Type B pancreatic cell (in vitro differentiated cells): ENCODE measurements around the gene STX1B. TPM values are rescaled to one million over a fixed set of nuclear protein-coding genes. Genes with fewer than 3 reads are reported as not detected.

Experiments used
- DNase-seq: peaks from one replicate; pipeline ENCODE4 v3.0.0; 2021; ENCODE audit warnings: mixed read lengths; ENCODE audit not compliant: unreplicated experiment; ENCODE audit errors: extremely low spot score
- H3K27ac Mint-ChIP-seq: 2 replicates; pipeline ENCODE4 v1.8.0; 2021; ENCODE audit warnings: mild to moderate bottlenecking, mixed read lengths
- H3K27me3 Mint-ChIP-seq: 2 replicates; pipeline ENCODE4 v1.8.0; 2021; ENCODE audit warnings: mixed read lengths
- H3K36me3 Mint-ChIP-seq: 2 replicates; pipeline ENCODE4 v1.8.0; 2021; ENCODE audit warnings: mixed read lengths
- H3K4me1 Mint-ChIP-seq: one replicate; pipeline ENCODE4 v1.8.0; 2021; ENCODE audit warnings: mixed read lengths; ENCODE audit not compliant: unreplicated experiment
- H3K4me3 Mint-ChIP-seq: 2 replicates; pipeline ENCODE4 v1.8.0; 2021; ENCODE audit warnings: mild to moderate bottlenecking, mixed read lengths
- H3K9me3 Mint-ChIP-seq: 2 replicates; pipeline ENCODE4 v1.8.0; 2021; ENCODE audit warnings: mixed read lengths
- total RNA-seq: library from RNA; stranded (reverse); gene quantifications from 2 replicates; pipeline ENCODE4 v1.2.1, GENCODE V29; 2021; ENCODE audit warnings: low replicate concordance
- TF ChIP-seq, protein P1 (sequence below): fragments of 200-600 bp; sonication (generic); conservative IDR thresholded peaks from 2 replicates; pipeline ENCODE4 v1.5.0; 2021; ENCODE audit warnings: antibody characterized with exemption, mild to moderate bottlenecking

Gene STX1B
- total RNA-seq, 1 donor from 2014 or later = 9.9 TPM

DNA sequence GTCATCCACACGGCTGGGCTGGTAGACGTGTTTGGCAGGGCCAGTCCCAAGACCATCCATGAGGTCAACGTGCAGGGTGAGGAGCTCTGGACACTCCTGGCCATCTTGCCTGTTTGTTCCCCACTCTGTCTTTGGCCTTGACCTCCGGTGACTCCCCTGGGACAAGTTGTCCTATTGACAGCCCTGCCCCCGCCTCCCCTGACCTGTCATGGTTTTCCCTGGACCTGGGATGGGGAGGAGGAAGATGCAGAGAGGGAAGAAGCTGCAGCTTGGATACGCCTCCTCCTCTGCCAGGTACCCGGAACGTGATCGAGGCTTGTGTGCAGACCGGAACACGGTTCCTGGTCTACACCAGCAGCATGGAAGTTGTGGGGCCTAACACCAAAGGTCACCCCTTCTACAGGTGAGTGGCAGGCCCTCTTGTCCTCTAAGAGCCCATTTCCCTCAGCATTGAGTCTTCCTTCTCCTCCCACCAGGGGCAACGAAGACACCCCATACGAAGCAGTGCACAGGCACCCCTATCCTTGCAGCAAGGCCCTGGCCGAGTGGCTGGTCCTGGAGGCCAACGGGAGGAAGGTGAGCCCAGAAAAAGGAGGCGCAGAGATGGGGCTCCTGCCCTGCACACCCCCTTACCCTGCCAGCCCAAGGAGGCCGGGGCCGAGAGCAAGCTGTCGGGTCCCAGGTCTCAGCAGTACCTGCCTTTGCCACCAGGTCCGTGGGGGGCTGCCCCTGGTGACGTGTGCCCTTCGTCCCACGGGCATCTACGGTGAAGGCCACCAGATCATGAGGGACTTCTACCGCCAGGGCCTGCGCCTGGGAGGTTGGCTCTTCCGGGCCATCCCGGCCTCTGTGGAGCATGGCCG is 24.1 kb downstream of the STX1B start:
- no peaks in the 10 kb centered on the region for H3K36me3 Mint-ChIP-seq
- H3K27me3 Mint-ChIP-seq = no peaks in the 10 kb centered on the region
- no peak overlapping the region for H3K4me3 Mint-ChIP-seq
- no peak for DNase-seq
- TF ChIP-seq, protein P1, sequence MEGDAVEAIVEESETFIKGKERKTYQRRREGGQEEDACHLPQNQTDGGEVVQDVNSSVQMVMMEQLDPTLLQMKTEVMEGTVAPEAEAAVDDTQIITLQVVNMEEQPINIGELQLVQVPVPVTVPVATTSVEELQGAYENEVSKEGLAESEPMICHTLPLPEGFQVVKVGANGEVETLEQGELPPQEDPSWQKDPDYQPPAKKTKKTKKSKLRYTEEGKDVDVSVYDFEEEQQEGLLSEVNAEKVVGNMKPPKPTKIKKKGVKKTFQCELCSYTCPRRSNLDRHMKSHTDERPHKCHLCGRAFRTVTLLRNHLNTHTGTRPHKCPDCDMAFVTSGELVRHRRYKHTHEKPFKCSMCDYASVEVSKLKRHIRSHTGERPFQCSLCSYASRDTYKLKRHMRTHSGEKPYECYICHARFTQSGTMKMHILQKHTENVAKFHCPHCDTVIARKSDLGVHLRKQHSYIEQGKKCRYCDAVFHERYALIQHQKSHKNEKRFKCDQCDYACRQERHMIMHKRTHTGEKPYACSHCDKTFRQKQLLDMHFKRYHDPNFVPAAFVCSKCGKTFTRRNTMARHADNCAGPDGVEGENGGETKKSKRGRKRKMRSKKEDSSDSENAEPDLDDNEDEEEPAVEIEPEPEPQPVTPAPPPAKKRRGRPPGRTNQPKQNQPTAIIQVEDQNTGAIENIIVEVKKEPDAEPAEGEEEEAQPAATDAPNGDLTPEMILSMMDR = no peak
- H3K4me1 Mint-ChIP-seq = no peaks in the 10 kb centered on the region
- no peak overlapping the region for H3K27ac Mint-ChIP-seq
- no peaks in the 10 kb centered on the region for H3K9me3 Mint-ChIP-seq

DNA sequence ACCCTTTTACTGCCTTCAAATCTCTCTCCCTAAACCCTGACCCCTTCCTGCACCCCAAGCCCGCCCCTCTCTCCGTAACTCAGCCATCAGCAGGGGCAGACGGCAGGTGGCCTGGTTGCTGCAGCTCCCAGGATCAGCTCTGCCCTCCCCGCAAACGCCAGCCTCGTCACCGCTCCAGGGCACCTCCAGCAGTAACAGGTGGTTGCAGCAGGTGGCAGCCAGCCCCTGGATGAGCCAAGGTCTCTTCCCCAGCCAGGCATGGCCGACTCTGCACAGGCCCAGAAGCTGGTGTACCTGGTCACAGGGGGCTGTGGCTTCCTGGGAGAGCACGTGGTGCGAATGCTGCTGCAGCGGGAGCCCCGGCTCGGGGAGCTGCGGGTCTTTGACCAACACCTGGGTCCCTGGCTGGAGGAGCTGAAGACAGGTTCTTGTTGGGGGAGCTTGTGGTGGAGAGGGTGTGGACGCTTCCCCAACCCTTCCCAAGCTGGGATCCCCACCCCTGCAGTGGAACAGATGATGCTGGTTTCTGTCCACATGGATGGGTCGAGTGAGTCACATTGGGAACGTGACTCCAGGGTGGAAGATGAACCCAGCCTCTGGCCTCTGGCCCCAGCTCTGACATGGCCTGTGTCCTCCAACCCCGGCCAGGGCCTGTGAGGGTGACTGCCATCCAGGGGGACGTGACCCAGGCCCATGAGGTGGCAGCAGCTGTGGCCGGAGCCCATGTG is 24.9 kb downstream of the STX1B start:
- H3K4me3 Mint-ChIP-seq = peak overlapping the region; percentile 75
- H3K9me3 Mint-ChIP-seq = no peaks in the 10 kb centered on the region
- DNase-seq = no peak
- H3K36me3 Mint-ChIP-seq = no peaks in the 10 kb centered on the region
- no peak overlapping the region for H3K27ac Mint-ChIP-seq
- TF ChIP-seq, protein P1 = no peak
- no peaks in the 10 kb centered on the region for H3K4me1 Mint-ChIP-seq
- H3K27me3 Mint-ChIP-seq = no peaks in the 10 kb centered on the region

DNA sequence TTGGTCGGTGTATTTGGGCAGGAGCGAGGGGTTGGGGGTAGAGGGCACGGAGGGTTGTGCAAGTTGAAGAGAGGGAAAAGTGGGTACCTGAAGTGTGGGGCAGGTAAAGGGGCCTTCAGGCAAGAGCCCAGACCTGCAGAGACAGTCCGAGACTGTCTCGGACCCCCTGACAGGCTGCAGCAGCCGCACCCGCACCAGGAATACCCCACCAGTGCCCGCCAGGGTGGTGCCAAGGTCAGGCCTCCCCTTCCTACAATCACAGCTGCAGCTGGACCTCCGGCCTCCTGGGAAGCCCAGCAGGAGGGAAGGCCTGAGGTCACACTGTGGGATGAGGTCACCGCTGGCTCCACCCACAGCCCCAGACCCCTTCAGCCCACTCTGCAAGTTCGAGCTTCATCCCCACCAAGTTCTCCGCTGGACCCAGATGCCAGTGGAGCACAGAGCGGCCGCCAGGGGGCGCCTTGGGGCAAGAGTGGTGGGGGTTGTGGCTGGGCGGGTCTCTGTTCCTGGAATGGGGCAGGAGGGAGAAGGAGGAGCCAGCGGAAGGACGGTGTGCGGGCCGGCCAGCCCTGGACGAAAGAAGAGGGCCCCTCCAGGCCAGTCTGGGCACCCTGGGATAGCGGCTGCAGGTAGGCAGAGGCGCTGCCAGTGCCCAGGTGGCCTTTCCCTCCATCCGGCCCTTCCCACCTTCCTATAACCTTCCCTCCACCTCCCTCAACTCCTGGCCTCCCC is 25.6 kb downstream of the STX1B start, which contains the start of gene HSD3B7:
Gene HSD3B7, plus strand, starts transcription at position 539 of the 732 bp plus-strand sequence. CDS start 452 bp downstream, outside the sequence.
- H3K27me3 Mint-ChIP-seq = no peaks in the 10 kb centered on the region
- TF ChIP-seq, protein P1 = peak; percentile 96
- H3K27ac Mint-ChIP-seq = no peak within 1 kb of the TSS
- H3K4me1 Mint-ChIP-seq = no peaks in the 10 kb centered on the region
- H3K4me3 Mint-ChIP-seq = peak within 1 kb of the TSS; percentile 75
- DNase-seq = peak; percentile 95
- no peaks in the 10 kb centered on the region for H3K9me3 Mint-ChIP-seq
- H3K36me3 Mint-ChIP-seq = no peaks in the 10 kb centered on the region

DNA sequence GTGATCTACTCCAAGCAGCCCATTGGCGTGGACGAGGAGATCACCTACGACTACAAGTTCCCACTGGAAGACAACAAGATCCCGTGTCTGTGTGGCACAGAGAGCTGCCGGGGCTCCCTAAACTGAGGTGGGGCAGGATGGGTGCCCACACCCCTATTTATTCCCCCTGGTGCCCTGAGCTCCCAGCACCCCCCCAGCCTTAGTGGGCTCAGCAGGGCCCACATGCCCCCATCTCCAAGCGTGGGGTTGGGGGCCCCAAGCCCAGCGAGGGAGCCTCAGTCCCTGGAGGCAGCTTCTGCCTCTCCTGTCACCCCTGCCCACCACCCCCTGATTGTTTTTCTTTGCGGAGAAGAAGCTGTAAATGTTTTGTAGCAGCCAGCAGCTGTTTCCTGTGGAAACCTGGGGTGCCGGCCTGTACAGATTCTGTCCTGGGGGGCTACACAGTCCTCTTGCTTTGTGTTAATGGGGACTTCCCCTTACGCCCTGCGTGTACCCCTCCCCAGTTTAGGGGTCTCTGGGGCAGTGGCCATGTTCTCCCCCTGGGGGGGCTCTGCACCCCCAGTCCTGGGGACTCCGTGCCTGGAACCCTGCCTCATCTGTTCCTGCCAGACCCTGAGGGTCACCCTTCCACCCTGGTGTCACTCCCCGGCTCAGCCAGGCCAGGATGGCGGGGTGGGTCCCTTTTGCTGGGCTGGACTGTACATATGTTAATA is 26.4 kb downstream of the STX1B start:
- no peak overlapping the region for H3K4me3 Mint-ChIP-seq
- no peaks in the 10 kb centered on the region for H3K27me3 Mint-ChIP-seq
- TF ChIP-seq, protein P1 = no peak
- no peaks in the 10 kb centered on the region for H3K9me3 Mint-ChIP-seq
- no peak for DNase-seq
- no peak overlapping the region for H3K27ac Mint-ChIP-seq
- H3K36me3 Mint-ChIP-seq = no peaks in the 10 kb centered on the region
- no peaks in the 10 kb centered on the region for H3K4me1 Mint-ChIP-seq
